HG03432 (cell line): Measurements from ENCODE around the gene ALPK1.

Experiments
- ATAC-seq: cut with Tn5 transposase; IDR thresholded peaks from one replicate; pipeline ENCODE4 v1.9.1; 2021; ENCODE audit warnings: mild to moderate bottlenecking, moderate library complexity; ENCODE audit not compliant: unreplicated experiment

Gene ALPK1

GRCh38 chr4:112327965-112328733, 31.0 kb downstream of the ALPK1 start:
- peak; percentile 87 for ATAC-seq

DNA sequence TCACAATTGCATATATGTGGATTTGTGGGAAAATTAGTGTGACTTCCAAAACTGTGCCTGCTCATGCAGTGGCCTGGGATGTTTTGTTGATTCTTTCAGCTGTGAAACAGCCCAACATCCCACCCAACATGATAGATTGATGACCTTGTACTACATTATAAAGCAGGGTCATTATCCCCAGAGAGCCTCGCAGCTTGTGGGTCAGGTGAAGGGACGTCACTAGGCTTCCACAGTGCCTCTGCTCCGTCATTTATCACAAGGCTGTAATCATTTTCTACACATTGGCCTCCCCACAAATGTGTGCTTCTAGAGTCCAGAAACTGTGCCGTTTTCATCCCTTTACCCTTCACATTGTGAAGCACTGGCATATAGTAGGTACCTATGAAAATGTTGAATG, 31.6 kb downstream of the ALPK1 start:
- ATAC-seq, result no peak

- no peak for ATAC-seq
Measured at GRCh38 chr4:112329672-112330375, 32.7 kb downstream of the ALPK1 start.

- no peak for ATAC-seq
Measured at GRCh38 chr4:112330921-112331320, 33.8 kb downstream of the ALPK1 start.

DNA sequence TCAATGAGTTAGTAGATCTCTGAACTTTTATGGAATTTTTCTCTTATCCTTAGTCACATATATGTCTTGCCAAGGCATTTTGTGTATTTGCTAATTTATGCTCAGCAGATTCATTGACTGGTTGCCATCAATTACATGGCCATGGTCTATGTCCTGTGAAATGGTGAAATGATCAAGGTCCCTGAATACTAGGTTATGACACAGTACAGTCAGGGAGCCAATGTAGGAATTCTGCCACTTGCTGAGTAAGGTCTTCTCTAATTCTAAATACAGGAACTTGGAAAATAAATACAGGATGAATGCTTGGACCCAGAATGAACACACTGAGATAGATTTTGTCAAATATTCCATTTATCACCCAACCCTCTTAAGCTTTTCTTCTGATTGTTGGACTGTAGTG, 35.2 kb downstream of the ALPK1 start:
- no peak for ATAC-seq

- no peak for ATAC-seq
Measured at GRCh38 chr4:112340023-112340422, 42.9 kb downstream of the ALPK1 start.

DNA sequence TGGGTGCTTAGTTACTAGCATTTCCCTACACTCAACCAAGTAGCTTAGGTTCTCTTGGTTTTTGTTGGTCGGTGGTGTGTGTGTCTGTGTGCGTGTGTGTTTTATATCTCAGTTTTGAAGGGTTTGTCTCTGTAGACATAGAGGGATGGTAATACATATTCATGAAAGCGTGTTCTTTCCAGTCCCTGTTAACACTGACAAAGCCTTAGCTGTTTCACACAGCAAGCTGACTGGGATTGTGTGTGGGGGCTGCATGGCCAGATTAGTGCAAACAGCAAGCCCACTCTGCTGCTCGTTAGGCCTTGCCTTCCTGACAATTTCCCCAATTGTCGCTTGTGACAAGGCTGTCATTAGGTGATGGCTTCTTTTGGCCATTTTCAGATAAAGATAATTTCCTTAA, 43.9 kb downstream of the ALPK1 start:
- ATAC-seq, result no peak

- no peak for ATAC-seq
Measured at GRCh38 chr4:112343330-112344080, 46.3 kb downstream of the ALPK1 start.

DNA sequence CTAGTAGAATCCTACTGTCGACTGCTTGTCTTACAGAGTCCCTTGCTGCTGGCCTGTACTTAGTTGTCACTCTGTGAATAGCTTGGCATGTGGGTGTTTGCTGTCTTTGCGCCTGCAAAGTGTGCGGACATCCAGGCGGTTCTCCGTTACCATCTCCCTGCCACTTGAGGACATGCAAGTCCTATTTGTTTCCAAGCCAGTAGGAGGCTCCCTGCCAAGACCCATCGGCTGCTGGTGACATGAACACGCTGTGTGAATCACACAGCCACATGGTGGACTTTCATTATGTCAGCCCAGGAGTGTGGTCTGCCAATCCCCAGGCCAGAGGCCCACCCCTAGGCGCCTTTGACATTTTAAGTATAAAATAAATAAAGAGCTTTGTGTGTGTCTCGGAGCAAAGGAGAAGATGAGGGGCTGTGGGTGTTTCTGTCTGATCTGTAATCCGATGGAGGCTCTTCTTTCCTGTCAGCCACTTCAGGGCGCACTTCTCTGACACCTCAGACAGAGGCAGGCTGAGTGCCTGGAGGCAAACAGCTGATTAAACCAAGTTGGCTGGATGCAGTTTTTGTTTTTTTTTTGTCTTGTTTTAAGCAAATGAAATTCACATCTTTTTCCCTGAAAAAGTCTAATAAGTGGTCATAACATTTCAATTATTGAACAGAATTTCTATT, 51.5 kb downstream of the ALPK1 start:
- ATAC-seq, result no peak

GRCh38 chr4:112352736-112353135, 55.6 kb downstream of the ALPK1 start:
- ATAC-seq, result no peak

GRCh38 chr4:112355662-112356061, 58.5 kb downstream of the ALPK1 start:
- ATAC-seq, result no peak

- no peak for ATAC-seq
Measured at GRCh38 chr4:112357453-112357852, 60.3 kb downstream of the ALPK1 start.

DNA sequence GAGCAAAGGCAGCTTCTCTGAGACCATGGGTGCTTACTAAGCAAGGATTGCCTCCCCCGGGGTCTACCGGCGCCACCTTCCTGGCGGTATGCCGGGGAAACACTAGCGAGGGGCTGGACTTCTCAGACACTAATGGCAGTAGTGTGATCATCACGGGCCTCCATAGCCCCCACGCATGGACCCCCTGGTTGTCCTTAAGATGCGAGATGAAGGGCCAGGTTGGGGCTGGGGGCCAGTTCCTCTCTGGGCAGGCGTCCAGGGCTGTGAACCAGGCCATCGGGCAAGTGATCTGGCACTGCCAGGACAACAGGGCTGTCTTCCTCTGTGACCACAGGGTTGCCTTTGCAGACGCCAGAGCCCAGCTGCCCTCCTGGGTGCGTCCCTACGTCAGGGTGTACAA, 60.7 kb downstream of the ALPK1 start:
- ATAC-seq, result no peak

DNA sequence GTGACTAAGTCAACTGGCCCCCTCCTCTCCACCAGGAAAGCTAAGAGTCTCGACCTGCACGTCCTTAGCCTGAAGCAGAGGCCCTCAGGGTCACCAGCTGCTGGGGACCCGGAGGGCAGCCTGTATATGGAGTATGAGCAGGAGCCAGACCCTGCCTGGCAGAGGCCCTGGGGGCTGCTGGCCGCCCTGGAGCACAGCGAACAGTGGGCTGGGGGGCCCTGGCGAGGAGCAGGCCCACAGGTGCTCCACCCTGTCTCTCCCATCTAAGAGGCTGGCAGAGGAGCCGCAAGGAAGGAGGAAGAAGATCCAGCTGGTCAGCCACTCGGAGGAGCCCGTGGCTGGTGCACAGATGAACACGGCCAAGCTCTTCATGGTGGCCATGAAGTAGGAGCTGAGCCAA, 61.2 kb downstream of the ALPK1 start:
- ATAC-seq, result no peak

DNA sequence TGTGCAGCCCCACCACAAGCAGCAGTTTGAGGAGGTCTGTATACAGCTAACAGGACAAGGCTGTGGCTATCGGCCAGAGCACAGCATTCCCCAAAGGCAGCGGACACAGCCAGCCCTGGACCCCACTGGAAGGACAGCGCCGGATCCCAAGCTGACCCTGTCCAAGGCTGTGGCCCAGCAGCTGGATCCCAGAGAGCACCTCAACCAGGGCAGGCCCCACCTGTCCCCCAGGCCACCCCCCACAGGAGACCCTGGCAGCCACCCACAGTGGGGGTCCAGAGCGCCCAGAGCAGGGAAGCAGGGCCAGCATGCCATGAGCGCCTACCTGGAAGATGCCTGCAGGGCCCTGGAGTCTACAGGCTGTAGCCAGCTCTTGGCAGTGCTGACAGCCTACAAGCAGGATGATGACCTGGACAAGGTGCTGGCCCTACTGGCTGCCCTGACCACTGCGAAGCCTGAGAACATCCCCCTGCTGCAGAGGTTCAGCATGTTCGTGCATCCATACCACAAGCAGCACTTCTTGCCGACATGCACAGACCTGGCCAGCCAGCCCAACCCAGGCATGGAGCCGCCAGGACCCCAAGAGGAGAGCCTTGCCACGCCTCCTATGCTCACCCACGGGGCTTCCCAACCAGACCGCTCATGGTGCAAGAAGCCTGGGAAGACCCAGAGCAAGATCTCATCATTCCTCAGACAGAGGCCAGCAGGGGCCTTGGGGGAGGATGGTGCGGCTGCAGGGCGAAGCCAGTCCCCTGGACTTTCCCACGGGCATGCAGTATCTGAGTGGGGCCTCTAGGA, 62.0 kb downstream of the ALPK1 start:
- ATAC-seq, result no peak

DNA sequence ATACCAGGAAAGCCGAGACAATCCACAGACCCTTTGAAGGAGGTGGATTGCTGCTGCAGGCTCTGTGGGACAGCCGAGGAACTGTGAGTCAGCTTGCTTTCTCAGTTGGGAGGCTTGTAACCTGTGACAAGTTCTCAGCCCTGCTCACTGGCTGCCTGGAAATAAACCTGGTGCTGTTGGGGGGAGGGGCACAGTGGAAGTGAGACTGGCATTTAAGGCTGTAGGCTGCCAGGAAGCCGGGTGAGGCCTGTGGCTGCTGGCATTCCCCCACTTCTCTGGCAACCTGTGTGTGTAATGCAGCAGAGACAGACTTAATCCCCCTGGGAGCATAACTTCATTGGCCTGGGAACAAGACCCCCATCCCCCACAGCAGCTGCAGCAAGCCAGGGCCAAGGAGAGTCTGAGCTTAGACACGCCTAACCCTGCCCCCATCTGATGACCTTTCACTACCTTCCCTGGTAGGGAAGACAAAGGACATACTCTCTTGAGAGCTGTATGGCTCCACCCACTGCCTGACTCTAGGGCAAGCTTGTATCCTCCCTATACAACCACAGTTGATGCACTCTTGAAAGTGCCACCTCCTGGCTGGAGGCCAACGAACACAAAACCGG, 64.1 kb downstream of the ALPK1 start:
- ATAC-seq, result peak; percentile 96

GRCh38 chr4:112370466-112370865, 73.3 kb downstream of the ALPK1 start:
- no peak for ATAC-seq

GRCh38 chr4:112371361-112371760, 74.2 kb downstream of the ALPK1 start:
- ATAC-seq, result no peak

GRCh38 chr4:112374850-112375249, 77.7 kb downstream of the ALPK1 start:
- ATAC-seq, result no peak

DNA sequence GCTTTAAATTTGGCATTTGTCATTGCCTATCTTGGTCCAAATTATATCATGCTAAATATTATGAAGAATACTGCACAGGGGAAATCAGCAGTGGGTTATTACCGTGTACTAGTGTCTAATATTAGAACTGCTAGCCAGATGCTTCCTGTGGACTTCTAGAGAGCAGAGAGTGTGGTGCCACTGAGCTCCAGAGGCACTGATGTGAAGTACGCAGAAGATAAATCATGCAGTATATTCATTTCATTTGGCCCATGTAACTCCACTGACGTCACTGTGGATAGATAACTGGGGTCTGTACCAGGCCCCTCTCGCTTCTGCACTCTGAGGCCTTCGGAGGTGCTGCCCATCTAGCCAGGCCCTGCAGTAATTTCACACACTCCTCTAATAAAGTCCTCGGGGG, 80.0 kb downstream of the ALPK1 start:
- peak; percentile 44 for ATAC-seq
